ENCODE data around the gene CNPY4. TPM values are rescaled to one million over a fixed set of nuclear protein-coding genes. Genes with fewer than 3 reads are reported as not detected.

The CNPY4 gene
- total RNA-seq, 1 donor: 40.2 TPM

DNA sequence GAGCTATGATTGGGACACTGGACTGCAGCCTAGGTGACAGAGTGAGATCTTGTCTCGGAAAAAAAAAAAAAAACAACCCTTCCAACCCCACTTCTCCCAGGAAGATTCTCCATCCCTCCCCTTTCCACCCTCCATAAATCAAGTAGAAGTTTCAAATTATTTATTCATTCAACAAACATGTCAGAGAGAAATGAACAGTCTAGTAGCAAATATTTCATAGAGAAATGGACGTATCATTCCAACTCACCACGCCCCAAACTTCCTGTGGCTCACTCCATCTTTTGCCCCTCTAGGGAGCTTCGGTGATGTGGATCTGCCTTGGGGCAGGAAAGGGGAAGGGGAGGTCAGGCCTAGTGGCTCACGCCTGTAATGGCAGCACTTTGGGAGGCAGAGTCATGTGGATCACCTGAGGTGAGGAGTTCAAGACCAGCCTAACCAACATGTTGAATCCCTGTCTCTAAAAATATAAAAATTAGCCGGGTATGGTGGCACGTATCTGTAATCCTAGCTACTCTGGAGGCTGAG is 39.7 kb downstream of the CNPY4 start:
- peak overlapping the region; percentile 74 for H3K4me3 ChIP-seq (ENCODE audit: low read depth, low read length)
- TF ChIP-seq, protein P1, sequence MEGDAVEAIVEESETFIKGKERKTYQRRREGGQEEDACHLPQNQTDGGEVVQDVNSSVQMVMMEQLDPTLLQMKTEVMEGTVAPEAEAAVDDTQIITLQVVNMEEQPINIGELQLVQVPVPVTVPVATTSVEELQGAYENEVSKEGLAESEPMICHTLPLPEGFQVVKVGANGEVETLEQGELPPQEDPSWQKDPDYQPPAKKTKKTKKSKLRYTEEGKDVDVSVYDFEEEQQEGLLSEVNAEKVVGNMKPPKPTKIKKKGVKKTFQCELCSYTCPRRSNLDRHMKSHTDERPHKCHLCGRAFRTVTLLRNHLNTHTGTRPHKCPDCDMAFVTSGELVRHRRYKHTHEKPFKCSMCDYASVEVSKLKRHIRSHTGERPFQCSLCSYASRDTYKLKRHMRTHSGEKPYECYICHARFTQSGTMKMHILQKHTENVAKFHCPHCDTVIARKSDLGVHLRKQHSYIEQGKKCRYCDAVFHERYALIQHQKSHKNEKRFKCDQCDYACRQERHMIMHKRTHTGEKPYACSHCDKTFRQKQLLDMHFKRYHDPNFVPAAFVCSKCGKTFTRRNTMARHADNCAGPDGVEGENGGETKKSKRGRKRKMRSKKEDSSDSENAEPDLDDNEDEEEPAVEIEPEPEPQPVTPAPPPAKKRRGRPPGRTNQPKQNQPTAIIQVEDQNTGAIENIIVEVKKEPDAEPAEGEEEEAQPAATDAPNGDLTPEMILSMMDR (IDR thresholded peaks at IDR 0.05; ENCODE audit: insufficient read depth, low read depth, low read length): no peak
- DNase-seq (ENCODE audit: low read depth): no peak

DNA sequence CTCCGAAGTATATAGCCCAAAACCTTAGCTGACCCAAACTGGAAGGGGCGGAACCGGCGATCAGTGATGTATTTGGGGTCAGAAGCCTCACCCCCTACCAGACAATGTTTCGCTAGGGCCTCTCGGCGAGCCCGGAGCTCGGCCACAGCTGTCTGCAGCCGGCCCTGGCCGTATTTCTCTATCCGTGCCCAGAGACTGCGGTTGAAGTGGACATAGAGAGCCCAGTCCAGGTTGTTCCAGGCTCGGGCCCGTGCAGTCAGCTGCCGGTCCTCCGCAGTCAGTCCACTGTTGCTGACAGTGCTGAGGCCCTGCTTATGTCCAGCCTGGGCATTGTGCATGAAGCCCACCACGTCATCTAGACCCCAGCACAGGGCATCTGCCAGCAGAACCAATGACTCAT is 40.6 kb downstream of the CNPY4 start:
- TF ChIP-seq, protein P1 (IDR thresholded peaks at IDR 0.05; ENCODE audit: insufficient read depth, low read depth, low read length): no peak
- no peak for DNase-seq (ENCODE audit: low read depth)
- H3K4me3 ChIP-seq (ENCODE audit: low read depth, low read length): no peak overlapping the region

DNA sequence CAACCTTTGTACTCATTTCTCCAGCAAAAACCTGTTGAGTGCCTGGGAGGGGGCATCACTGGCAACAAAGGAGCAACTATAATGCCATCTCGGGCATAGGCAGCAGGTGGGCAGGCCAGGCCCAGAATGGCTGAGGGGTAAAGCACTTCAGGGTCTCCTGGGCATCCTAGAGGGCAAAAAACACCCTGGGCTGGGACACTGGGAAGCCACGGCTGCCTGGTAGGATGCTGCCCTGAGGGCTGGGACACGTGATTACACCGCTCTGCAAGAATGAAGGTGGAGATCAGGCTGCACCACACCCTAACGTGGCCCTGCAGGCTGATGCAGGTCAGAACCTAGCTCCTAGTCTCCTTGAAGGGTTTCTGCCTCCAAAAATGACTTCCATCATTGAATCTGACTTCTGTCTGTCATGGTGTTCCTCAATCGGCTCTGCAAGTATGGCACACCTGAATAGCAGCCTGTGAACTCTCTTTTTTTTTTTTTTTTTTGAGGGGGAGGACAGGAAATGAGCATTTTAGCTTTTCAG is 43.6 kb downstream of the CNPY4 start:
- no peak overlapping the region for H3K4me3 ChIP-seq (ENCODE audit: low read depth, low read length)
- DNase-seq (ENCODE audit: low read depth): no peak
- TF ChIP-seq, protein P1 (IDR thresholded peaks at IDR 0.05; ENCODE audit: insufficient read depth, low read depth, low read length): no peak

DNA sequence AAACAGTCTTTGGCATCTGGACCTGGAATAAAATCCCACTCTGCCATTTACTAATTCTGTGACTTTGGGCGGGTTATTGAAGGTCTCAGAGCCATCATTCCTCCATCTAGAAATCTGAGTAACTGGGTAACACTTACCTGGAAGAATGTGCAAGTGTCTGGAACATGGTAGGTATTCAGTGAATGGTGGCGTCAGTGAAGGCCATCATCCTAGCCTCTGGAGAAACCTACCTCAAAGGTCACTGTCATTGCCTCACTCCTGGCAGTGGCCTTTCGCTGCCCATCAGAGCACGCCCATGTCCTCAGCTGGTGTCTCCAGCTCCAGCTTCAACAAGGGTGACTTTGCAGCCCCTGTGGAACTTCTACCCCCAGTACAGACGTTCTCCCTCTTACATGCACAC is 44.4 kb downstream of the CNPY4 start:
- TF ChIP-seq, protein P1 (IDR thresholded peaks at IDR 0.05; ENCODE audit: insufficient read depth, low read depth, low read length): no peak
- H3K4me3 ChIP-seq (ENCODE audit: low read depth, low read length): no peak overlapping the region
- no peak for DNase-seq (ENCODE audit: low read depth)

DNA sequence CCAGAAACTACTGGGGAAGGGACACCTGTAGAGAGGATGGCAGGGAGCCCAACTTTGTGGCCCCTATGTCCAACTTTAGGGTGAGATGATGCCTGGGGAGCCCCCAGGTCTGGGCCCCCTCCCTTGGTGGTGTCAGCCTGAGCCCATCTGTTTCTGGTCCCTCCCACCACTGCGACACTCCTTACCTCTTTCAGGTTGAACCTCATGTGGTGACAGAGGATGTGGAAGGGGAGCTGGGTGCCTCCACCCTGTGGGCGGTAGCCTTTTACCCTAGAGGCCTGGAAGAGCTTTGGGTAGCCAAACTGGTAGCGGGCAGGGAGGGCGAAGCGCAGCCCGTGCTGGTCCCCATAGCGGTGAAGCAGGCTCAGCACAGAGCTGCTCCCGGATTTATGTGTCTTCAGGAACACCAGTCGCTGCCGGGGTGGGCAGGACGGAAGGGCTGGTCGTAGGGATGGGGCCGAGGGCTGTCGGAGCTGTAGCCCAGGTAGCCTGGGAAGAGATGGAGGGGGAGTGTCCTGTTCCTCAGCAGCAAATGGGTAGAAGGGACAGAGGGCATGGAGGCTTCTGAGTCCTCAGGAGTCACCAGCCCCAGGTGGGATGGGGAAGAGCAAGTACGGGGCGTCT is 47.0 kb downstream of the CNPY4 start:
- TF ChIP-seq, protein P1 (IDR thresholded peaks at IDR 0.05; ENCODE audit: insufficient read depth, low read depth, low read length): no peak
- H3K4me3 ChIP-seq (ENCODE audit: low read depth, low read length): no peak overlapping the region
- no peak for DNase-seq (ENCODE audit: low read depth)

DNA sequence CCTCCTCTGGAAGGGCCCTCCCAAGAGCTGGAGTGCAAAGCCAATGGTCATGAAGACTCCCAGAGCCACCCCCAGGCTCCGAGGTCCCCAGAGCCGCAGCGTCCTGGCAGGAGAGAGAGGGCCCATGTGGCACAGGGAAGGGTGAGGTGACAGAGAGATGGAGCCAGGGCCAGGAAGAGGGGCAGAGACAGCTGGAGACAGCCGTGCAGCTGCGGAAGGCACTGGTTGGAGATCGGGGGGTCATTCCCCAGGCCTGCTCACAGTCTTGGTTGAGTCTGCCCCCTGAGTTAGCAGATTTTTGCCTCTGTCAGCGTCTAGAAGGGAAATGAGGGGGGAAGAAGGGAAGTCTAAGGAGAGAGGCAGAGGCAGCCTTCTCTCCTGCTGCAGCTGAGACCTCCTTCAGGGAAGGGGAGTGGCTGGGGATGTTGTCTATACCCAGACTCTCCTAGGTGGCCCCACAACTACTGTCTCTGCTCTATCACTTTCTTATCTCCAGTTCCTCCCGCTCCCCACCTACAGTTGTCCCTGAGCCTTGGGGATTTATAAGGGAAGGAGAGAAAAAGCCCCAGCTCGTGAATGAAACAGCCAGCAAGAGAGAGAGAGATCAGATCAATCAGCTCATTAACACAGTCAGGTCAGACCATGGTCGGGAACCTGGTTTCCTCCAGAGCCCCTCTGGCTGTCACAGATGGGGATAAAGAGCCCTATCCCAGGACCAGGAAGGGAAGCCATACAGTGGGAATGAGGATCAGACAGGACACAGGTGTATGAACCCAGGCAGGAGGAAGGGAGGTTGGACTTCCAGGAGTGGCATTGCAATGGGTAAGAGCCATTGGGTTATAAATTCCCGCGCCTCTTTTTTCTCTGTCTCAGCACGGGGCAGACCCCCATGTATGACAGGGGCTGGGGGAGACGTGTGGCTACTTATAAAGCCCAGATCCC is 47.8 kb downstream of the CNPY4 start:
- no peak for DNase-seq (ENCODE audit: low read depth)
- H3K4me3 ChIP-seq (ENCODE audit: low read depth, low read length): no peak overlapping the region
- TF ChIP-seq, protein P1 (IDR thresholded peaks at IDR 0.05; ENCODE audit: insufficient read depth, low read depth, low read length): no peak
